Bronchial epithelial cell (primary cell): Measurements from ENCODE around the gene PRSS35. TPM values are rescaled to one million over a fixed set of nuclear protein-coding genes. Genes with fewer than 3 reads are reported as not detected.

Experiments
- DNase-seq: peaks from one replicate; pipeline ENCODE4 v3.0.0-alpha.2; 2010; ENCODE audit warnings: low read depth
- FAIRE-seq: peaks from 2 replicates; lab custom pipeline; 2011; peaks lifted over from hg19 to GRCh38; lab: Jason Lieb, UNC
- H3K27me3 ChIP-seq: 2 replicates; pipeline ENCODE4 v1.5.1; 2011; ENCODE audit warnings: low read length; ENCODE audit not compliant: control insufficient read depth, insufficient read depth
- H3K36me3 ChIP-seq: 2 replicates; pipeline ENCODE4 v1.5.1; 2011; ENCODE audit warnings: low read length; ENCODE audit not compliant: control insufficient read depth, insufficient read depth
- H3K4me3 ChIP-seq: 2 replicates; pipeline ENCODE4 v1.5.1; 2011; ENCODE audit warnings: mild to moderate bottlenecking, low read depth, low read length, control low read depth
- CTCF ChIP-seq: IDR thresholded peaks from 2 replicates; pipeline ENCODE4 v1.5.1; 2011; ENCODE audit warnings: mild to moderate bottlenecking, moderate library complexity, low read length, control low read depth, inconsistent platforms; ENCODE audit not compliant: insufficient read depth, severe bottlenecking
- total RNA-seq: library from RNA; depleted of rRNA; stranded (reverse); fragments of >200 nt; gene quantifications from 2 replicates; pipeline ENCODE4 v1.2.1, GENCODE V29; 2014

The PRSS35 gene
- total RNA-seq, 1 donor from 2014 or later = not detected

GRCh38 chr6:83517500-83517899, 5.2 kb downstream of the PRSS35 start:
- Histone ChIP-seq H3K27me3 (no peaks in the 10 kb centered on the region), H3K4me3 (no peak overlapping the region), H3K36me3 (no peaks in the 10 kb centered on the region)
- DNase-seq (peak; percentile 20), FAIRE-seq (peak; percentile 47)
- TF ChIP-seq CTCF = no peak

GRCh38 chr6:83518816-83519480, 6.6 kb downstream of the PRSS35 start:
- no peak for FAIRE-seq
- H3K4me3 ChIP-seq = no peak overlapping the region
- H3K27me3 ChIP-seq = peaks cover 2% of the 10 kb centered on the region
- no peaks in the 10 kb centered on the region for H3K36me3 ChIP-seq
- TF ChIP-seq CTCF = no peak
- no peak for DNase-seq

- Histone ChIP-seq H3K27me3 (peaks cover 2% of the 10 kb centered on the region), H3K36me3 (no peaks in the 10 kb centered on the region), H3K4me3 (no peak overlapping the region)
- peak; percentile 66 for TF ChIP-seq CTCF
- DNase-seq (peak; percentile 53), FAIRE-seq (no peak)
These were observed 23.8 kb downstream of the PRSS35 start for GRCh38 chr6:83536034-83536646.

- FAIRE-seq = no peak
- Histone ChIP-seq H3K4me3 (no peak overlapping the region), H3K36me3 (no peaks in the 10 kb centered on the region), H3K27me3 (no peaks in the 10 kb centered on the region)
- DNase-seq = no peak
- TF ChIP-seq CTCF = no peak
These were observed 24.6 kb downstream of the PRSS35 start for GRCh38 chr6:83536647-83537589.

- TF ChIP-seq CTCF = no peak
- Histone ChIP-seq H3K4me3 (no peak overlapping the region), H3K27me3 (no peaks in the 10 kb centered on the region), H3K36me3 (no peaks in the 10 kb centered on the region)
- no peak for DNase-seq
- no peak for FAIRE-seq
These were observed 27.3 kb downstream of the PRSS35 start for GRCh38 chr6:83539678-83540077.
